Activated CD4-positive, alpha-beta T cell treated with anti-CD3 and anti-CD28 coated beads, Interleukin-2, amount 50 U/mL, for 16 hours (primary cell): ENCODE results near the gene RFLNA.

Source experiments
- DNase-seq: peaks from one replicate; pipeline ENCODE4 v3.0.0-alpha.2; 2020

RFLNA gene

DNA sequence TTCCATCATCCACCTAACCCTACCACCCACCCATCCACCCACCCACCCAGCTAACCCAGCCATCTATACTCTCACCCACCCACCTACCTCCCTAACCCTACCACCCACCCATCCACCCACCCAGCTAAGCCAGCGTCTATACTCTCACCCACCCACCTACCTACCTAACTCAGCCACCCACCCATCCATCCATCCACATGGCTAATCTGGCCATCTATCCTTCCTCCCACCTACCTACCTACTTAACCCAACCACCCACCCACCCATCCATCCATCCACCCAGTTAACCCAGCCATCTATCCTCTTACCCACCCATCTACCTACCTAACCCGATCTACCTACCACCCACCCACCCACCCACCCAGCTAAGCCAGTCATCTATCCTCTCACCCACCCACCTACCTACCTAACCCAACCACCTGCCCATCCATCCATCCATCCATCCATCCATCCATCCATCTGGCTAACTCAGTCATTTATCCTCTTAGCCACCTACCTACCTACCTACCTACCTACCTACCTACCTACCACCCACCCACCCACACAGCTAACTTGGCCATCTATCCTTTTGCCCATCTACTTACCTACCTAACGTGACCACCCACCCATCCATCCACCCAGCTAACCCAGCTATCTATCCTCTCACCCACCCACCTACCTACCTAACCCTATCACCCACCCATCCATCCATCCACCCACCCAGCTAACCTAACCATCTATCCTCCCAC, 44.1 kb downstream of the RFLNA start:
- DNase-seq: no peak

DNA sequence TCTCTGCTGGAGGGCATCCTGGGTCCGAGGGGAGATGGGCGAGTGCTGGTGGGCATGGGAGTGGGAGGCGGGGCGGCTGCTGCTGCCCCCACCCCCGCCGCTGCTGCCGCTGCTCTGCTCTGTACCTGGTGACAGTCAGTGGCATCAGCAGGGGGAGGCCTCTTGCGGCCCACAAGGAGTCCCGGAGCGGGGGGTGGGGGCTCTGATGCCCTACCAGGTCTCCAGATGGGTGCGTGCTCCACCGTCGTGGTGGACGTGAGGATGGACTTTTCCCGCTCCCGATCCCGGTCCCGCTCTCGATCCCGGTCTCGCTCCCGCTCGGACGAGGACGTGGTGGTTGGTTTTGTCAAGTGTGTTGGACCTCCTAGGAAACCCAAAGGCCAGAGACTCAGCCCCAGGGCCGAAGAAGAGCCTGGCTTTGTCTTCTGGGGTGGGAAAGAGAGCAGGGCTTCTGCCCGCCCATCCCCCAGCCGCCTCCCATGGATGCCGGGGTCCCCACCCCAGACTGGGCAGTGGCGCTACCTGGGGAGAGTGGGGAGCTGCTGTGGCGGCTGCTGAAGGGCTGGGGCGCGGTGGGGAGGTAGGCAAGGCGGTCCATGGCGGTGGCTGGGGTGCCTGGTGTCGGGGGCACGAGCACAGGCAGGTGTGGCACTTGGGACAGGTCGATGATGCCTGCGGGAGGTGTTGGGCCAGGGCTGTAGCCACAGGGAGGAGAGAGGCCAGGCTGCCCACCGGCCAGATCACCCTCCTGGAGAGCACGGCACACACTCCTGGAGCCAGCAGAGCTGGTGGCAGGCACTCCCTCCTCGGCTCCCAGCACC, 45.4 kb downstream of the RFLNA start:
- no peak for DNase-seq

DNA sequence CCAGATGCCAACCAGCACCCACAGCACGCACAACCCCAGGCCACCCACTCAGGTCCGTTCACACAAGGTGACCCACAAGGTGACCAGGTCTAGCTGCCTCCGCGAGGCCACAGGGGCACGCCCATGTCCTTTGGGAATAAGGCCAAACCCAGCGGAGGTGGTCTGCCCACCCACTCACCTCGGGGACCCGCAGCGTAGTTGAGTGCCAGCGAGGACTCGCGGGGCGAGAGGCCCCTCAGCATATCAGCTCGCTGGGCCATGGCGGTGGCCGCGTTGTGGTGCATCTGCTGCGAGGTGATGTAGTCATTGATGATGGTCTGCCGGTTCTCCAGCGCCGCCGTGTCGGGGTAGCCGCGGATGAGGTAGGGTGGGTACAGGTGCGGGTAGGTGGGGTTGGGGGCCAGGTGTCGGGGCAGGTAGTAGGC, 46.8 kb downstream of the RFLNA start:
- no peak for DNase-seq

DNA sequence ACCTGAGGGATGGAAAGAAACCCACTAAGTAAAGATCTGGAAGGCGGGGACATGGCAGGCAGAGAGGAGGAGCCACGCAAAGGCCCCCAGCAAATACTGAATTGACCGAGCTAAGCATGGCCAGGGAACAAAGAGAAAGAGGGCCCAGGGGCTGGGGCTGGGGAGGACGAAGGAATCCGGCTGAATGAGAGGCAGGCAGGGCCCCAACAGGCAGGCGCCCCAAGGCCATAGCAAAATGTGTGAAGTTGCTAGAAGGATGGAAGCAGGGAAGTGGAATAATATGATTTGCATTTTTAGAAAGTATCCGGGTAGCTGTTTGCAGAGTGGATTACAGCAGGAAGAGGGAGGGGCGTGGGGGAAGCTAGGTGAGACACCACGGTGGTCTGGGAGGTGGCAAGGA, 49.1 kb downstream of the RFLNA start:
- DNase-seq: no peak

DNA sequence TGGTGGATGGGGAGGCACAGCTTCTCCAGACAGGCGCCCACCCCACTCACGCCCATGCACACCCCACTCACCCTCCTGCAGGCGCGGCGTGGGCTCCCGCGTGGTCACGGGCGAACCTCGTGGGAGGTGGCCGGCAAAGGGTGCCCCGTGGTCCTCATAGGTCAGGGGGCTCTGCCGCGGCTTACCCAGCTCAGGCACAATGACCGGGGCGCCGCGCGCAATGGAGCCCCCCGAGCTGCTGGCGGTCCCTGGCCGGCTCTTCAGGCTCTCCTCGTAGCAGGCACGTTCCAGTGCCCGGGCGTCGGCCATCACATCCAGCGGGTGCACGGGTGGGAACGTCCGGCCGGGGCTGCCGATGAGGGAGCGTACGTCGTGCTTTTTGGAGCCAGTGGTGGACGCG, 49.6 kb downstream of the RFLNA start:
- no peak for DNase-seq

DNA sequence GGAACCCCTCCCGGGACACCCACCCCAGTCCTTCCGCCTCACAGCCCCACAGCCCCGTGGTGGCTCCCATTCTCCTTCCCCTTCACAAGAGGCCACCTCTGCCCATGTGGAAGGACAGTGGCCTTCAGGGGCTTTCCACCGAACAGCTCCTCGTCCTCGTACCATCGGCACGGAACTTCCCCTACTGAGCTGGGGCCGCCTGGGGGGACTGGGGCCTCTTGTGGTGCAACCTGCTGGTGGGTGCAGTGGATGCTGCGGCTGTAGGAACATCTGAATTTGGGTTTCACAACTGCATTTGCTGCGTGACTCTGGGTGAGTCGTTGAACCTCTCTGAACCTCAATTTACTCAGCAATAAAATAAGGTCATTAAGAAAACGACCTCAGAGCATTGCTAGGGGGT, 50.9 kb downstream of the RFLNA start:
- DNase-seq: no peak

DNA sequence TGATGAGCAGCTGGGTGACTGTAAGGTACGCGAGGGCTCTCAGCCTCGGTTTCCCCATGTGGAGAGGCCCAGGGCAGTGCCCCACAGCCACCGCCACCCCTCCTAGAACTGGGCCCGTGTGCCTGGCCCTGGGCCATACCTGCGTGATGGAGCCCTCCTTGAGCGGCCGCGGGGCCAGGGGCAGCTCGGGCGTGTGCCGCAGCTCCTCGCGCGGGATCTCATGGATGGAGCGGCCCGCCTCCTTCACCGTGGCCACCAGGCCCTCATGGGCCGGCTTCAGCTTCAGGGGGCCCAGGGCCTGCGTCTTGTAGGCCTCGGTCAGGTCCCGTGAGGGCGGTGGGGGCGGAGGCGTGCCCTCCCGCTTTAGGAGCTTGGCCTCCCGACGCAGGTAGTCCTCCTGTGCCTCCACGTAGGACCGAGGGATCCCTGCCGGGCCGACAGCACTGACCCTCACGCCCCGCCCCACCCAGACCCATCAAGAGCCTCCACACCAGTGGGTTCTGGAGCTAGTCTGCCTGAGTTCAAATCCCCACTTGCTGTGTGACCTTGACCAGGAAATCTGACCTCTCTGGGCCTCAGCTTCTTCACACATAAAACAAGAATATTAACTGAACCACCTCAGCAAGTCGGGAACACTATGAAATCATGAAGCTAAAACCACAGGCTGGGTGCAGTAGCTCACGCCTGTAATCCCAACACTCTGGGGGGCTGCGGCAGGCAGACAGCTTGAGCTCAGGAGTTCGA, 51.7 kb downstream of the RFLNA start:
- DNase-seq: no peak

DNA sequence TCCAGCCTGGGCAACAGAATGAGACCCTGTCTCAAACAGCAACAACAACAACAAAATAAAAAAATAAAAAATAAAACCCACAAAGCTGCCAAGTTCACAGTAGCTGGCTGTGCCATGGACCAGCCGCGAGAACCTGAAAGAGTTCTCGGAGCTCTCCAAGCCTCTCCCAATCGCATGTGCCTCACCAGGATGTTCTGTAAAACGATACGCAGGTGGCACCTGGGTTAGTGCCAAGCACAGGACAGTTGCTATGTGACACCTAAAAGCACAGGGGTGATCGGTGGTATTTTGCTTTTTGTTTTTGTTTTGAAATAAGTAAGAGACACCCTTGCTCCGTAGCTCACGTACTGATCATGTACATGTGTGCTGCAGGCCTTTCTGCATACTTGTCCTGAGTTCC, 52.4 kb downstream of the RFLNA start:
- no peak for DNase-seq

DNA sequence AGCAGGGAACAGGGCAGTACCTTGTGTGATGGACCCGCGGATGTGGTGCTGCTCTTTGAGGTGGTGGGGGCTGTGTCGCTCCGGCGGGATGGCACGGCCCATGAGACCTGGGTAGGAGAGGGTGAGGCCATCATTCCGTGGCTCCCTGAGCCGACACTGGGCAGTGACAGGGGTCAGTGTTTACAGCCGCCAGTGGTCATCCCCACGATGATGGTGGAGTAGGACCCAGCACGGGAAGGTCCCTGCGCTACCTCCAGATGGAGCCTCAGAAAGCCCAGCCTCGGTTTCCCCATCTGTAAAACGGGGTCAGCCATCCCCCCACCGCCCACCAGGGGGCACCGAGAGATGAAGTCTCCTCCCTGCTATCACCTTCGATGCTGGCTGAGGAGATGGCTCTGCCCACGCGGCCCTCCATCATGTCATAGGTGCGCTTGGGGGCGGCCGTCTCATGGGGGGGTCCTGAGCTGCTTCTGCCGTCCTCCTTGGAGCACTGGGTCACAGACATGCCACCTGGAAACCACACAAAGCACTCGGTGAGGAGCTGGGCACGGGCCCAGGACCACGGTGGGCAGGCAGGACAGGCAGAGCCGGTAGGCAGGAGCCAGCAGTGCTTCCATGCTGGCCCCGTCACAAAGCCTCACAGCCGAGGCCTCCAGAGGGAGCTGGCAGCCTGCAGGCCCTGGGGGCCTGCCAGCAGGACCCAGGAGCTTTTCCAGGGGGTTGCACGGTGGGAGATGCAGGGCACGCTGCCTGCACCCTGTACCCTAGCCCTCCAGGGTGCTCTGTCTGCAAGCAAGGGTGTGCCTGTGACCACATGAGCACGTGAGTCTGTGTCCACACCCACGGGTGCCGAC, 53.1 kb downstream of the RFLNA start:
- no peak for DNase-seq

DNA sequence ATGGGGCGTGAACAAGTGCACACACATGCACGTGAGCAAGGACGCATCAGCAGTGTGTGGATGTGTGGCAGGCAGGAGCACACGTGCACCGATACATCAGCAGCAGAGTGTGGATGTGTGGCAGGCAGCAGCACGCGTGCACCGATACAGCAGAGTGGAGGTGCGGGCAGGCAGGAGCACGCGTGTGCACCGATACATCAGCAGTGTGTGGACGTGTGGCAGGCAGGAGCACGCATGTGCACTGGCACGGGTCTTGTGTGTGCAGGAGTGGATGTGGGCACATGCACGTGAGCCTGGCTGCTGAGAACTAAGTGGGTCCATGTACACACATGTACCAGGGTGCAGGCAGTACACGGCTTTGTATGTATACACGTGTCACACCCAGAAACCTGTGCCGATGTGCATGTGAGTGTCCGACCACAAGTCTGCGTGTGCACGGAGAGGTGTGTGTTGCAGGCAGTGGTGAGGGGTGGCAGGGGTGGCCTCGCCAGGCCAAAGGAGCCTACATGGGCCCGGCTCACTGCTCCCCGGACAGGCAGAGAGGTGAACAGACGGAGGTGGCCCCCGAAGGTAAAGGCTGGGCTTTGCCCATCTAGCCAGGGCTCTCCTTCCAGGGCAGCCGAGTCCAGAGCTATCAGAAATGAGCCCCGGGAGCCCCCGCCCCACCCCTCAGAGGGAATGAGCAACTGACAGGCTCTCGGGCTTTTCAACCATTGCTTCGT, 53.9 kb downstream of the RFLNA start:
- no peak for DNase-seq

DNA sequence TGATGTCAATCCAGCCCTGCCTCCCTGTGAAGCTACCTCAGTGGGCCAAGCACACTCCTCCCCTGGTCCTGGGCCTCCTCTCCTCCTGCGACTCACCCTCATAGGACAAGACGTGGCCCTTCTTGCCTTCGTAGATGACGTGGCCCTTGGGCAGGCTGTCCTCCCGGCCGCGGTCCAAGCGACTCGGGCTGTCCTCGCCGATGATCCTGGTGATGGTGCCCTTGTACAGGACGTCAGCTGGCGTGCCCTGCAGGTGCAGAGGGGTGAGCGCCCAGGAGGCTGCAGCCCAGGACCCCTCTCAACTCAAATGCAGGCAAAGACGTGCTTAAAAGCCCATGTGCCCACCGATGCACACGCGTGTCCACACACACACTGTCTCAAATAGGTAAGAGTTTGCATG, 55.6 kb downstream of the RFLNA start:
- no peak for DNase-seq

DNA sequence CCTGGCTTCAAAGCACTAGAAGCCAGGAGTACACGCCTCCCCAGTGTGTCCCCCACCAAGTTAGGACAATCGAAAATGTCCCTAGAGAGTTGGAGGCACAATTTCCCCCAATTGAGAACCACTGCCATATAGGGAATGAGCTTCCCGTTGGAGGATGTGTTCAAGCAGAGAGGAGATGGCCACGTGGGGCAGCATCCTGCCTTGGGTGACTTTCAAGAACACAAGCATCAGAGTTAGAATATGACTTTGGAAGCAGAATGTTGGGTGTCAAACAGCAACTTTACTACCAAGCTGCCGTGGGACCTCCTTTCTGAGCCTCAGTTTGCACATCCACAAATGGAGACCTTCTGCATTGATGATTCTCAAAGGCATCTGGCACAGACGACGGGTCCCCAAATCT, 56.5 kb downstream of the RFLNA start:
- no peak for DNase-seq

DNA sequence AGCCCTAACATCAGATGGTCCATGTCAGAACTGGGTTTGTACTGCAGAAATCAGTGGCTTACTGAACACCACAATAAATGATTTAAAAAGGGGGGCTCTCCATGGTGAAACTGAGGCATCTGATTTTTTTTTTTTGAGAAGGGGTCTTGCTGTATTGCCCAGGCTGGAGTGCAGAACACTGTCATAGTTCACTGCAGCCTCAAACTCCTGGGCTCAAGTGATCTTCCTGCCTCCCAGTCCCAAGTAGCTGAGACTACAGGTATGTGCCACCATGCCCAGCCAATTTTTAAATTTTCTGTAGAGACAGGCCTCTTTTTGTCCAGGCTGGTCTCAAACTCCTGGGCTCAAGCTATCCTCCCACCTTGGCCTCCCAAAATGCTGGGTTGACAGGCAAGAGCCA, 57.4 kb downstream of the RFLNA start:
- no peak for DNase-seq

DNA sequence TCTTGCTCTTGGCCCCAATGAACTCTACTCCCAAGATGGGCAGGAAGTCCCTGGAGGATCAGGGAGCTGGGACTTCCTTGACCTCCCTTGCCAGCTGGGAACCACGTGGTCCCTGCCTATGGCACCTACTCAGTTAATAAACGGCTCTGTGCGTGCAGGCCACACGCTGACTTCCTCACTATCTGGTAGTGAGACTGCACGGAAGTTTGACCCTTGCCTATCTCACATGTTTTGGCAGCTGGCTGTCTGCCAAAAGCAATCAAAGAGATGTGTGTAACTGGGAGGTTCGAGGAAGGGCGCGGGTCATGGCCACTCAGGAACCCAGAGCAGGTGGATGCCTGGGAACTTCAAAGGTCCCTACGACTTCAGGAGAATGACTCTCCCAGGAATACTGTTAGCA, 57.9 kb downstream of the RFLNA start:
- no peak for DNase-seq

DNA sequence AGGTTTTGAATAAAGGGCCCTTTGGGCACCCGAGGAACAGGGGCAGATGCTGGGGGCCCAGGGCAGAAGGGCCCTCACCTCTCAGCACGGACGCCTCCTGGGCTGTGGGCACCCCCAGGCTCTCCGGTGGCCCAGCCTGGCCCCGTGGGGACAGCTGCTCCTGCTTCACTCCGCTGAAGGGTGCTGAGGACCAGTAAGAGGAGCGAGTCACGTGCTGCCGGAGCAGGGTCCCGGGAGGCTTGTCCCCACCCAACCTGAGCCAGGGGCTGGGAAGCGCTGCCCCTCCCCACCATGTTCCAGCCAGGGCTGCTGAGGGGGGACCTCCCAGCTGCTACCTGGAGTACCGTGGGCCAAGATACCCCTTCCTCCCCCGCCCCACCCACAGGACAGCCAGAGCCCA, 59.5 kb downstream of the RFLNA start:
- no peak for DNase-seq

DNA sequence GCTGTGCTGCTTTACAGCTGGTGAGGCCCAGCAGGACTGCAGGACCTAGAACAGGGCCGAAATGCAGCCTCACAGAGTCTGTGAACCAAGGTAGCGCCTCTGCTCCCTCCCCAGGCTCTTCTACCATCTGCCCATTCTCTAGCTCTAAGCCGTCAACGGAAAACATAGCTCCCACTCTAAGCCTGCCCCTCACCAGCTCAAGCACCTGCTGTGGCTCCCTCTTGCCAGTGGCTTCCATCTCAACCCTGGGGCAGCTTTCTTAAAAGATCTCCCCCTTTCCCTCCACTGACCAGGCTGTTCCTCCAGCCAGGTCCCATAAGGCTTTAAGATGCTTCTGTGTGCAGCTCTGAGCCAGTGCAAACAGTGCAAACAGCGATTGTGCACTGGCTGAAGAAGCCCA, 61.3 kb downstream of the RFLNA start:
- no peak for DNase-seq

DNA sequence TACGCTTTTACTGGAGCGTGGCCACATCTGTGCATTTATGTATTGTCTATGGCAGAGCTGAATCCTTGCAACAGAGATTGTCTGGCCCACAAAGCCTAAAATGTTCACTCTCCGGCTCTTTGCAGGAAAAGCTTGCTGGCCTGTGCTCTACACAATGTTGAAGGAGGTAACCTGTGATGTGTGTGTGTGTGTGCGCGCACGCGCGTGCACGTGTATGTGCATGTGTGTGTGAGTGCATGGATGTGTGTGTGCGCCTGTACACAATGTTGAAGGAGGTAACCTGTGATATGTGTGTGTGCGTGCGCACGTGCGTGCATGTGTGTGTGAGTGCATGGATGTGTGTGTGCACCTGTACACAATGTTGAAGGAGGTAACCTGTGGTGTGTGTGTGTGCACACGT, 62.7 kb downstream of the RFLNA start:
- DNase-seq: no peak

DNA sequence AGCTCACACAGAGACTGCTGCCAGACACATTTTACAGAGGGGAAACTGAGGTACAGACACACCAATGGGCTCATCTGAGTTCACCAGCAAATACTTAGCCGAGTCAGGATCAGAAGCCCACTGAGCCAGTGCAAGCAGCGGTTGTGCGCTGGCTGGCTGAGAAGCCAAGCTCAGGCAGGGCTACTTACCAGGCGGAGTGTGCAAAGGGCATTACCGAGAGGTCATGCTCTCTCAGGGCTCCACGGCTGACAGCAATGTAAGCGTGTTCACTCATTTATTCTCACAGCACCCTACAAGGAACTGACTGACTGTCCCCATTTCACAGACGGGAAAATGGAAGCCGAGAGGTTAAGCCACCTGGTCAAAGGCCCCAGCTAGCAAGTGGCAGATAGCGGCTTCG, 63.7 kb downstream of the RFLNA start:
- DNase-seq: no peak

DNA sequence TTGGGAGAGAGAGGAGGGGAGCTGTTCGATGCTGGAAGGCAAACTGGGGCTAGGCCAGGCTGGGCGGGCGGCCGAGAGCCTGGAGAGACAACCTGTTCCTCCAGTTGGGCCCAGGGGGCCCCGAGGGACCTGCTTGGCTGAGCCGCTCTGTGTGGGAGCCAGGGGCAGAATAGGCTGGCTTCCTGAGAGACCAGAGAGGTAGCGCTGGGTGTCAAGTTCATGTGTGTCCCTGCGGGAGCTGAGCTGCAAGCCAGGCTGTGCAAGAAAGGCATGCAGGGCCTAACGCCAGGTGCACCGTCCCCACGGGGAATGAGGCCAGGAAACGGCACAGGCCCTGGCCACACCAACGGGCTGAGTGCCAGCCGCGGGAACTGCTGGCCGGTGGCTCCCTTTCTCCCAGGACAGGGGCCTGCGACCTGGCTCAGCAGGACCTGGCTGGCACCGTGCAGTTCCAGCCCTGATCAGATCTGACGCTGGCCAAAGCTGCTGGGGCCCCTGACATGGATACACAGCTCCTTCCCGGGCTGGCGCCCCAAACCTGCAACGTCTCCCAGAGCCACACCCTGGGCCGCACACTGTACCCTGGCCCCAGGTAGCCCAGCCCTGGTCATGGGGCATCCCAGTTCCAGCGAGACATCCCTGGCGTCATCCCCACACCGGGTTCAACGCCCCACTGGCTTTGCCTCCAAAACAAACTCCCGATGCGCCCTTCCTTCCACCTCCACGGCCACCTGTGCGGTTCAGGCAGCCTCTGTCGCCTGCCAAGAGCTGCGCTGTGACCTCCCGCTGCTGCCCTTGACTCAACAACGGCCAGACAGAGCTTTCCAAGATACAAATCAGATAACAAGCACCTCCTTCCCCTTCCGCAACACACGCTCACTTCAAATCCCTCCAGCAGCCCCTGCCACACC, 65.0 kb downstream of the RFLNA start:
- DNase-seq: no peak

DNA sequence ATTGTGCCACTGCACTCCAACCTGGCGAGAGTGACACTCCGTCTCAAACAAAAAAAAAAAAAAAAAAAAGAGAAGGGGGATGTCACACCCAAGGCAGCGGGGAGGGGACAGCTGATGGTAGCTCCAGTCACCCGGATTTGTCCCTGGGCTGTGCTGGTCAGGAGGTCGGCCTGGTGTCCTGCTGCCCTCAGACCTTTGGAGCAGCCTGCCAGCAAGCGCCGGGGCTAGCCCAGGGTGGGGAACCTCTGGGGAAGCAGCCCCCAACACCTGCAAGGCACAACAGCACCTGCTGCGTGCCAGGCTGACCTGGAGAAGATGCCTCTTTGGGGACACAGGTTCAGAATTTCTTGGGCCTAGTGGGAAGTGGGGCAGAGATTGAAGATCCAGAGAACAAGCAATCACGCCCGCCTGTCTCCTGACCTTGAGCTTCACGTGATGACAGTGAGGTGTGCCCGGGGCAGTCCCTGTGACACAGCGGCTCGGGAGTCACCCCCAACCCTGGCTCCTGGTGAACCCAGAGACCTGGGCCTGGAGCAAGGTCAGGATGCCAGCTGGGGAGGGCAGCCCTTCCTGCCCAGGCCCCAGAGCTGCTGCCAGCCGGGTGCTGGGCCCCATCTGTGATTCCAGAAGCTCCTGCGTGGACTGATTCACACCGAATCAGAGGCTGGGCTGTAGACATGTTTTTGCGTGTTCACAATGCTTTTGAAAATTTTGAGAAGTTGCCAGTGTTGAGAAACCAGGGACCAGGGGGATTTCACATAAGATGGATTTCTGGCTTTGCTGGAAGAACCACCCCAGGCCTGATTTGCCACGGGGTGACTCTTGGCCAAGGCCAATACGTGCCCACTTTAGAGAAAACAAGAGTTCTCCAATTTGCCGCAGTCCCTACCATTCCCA, 66.4 kb downstream of the RFLNA start:
- no peak for DNase-seq
